Muscle of leg (tissue), 11 donors: ENCODE data around the gene SHISAL1. TPM values are rescaled to one million over a fixed set of nuclear protein-coding genes. Genes with fewer than 3 reads are reported as not detected.

Experiments
- DNase-seq: peaks from one replicate; pipeline ENCODE4 v3.0.0; 2013
- H3K27ac ChIP-seq: one replicate; pipeline ENCODE4 v1.5.1; 2013; ENCODE audit warnings: mild to moderate bottlenecking, low read length, control low read depth
- H3K27me3 ChIP-seq: one replicate; pipeline ENCODE4 v1.6.1; 2013; ENCODE audit warnings: low read length; ENCODE audit not compliant: control insufficient read depth, insufficient read depth
- H3K36me3 ChIP-seq: one replicate; pipeline ENCODE4 v1.6.1; 2013; ENCODE audit warnings: low read length; ENCODE audit not compliant: control insufficient read depth, insufficient read depth
- H3K4me1 ChIP-seq: one replicate; pipeline ENCODE4 v1.6.1; 2013; ENCODE audit warnings: low read length; ENCODE audit not compliant: control insufficient read depth, insufficient read depth
- H3K4me3 ChIP-seq: one replicate; pipeline ENCODE4 v1.5.1; 2013; ENCODE audit warnings: low read length, control low read depth
- H3K9me3 ChIP-seq: replicated peaks from 2 replicates; pipeline ENCODE4 v1.6.1; 2013; ENCODE audit warnings: low read depth, low read length; ENCODE audit not compliant: control insufficient read depth
- WGBS: methylation state at CpG from one replicate; pipeline ENCODE4 v1.1.5; 2013; ENCODE audit warnings: missing lambda C conversion rate; ENCODE audit not compliant: insufficient coverage; 5-methylcytosine and 5-hydroxymethylcytosine counted together
- polyA plus RNA-seq, 8 donors: library from polyadenylated mRNA; unstranded; fragments of 120-200 nt; gene quantifications; one replicate each; pipeline versions ENCODE4 v1.2.1 to v1.2.3, GENCODE V29; 2013; ENCODE audit warnings: inconsistent platforms in 1 of 8, low replicate concordance in 1 of 8; ENCODE audit not compliant: insufficient read length in 8 of 8, insufficient read depth in 1 of 8
- total RNA-seq: library from RNA; stranded (reverse); fragments of 120-200 nt; gene quantifications from one replicate; pipeline ENCODE4 v1.2.4, GENCODE V29; 2013

The SHISAL1 gene
- total and polyA plus RNA-seq, 9 donors: 8.6 to 20.5 (median 12.6) TPM

- H3K9me3 ChIP-seq: no peaks in the 10 kb centered on the region
- H3K4me1 ChIP-seq: no peaks in the 10 kb centered on the region
- WGBS: 70% methylated on average over 23 of the region's 26 CpGs
- no peak overlapping the region for H3K4me3 ChIP-seq
- no peak for DNase-seq
- peaks cover 3% of the 10 kb centered on the region for H3K27me3 ChIP-seq
- no peak overlapping the region for H3K27ac ChIP-seq
- H3K36me3 ChIP-seq: no peaks in the 10 kb centered on the region
These were observed 45.7 kb downstream of the SHISAL1 start for GRCh38 chr22:44266796-44267760.

- no peak overlapping the region for H3K4me3 ChIP-seq
- H3K27ac ChIP-seq: no peak overlapping the region
- peaks cover 3% of the 10 kb centered on the region for H3K27me3 ChIP-seq
- no peaks in the 10 kb centered on the region for H3K9me3 ChIP-seq
- 95% methylated on average over 4 of the region's 6 CpGs for WGBS
- no peaks in the 10 kb centered on the region for H3K36me3 ChIP-seq
- H3K4me1 ChIP-seq: no peaks in the 10 kb centered on the region
- no peak for DNase-seq
These were observed 49.2 kb downstream of the SHISAL1 start for GRCh38 chr22:44263547-44263946.

DNA sequence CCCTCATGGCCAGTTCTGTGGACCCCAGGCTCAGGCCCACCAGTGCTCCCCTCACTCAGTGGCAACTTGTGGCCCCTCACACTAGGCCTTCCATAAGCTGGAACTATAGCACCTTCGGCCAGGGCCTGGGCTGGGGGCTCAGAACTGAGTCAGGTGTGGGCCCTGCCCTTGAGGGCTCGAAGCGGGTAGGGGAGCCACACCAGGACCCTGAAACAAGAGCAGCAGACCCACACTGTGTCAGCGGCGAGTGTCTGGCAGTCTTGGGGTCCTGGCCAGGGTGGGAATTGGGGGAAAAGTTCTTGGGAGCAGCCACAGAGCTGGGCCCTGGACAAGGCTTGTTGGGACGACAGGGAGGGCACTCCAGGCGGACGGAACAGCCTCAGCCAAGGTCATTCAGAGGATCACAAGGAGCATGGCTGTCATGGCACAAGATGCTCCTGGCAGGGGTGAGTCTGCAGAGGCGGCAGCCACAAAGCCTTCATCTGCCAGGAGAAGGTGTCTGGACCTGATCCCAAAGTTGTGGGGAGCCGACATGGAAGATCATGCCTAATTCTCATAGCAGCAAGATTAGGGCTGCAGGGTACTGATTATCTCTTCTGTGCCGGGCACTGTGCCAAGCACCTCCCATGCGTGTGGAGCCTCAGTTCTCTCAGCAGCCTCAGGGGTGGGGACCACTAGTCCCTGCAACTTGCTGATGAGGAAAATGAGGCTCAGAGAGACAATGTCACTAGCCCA lies 50.7 kb downstream of the SHISAL1 start:
- no peak overlapping the region for H3K4me3 ChIP-seq
- H3K4me1 ChIP-seq: no peaks in the 10 kb centered on the region
- H3K36me3 ChIP-seq: no peaks in the 10 kb centered on the region
- H3K27me3 ChIP-seq: peaks cover 3% of the 10 kb centered on the region
- 71% methylated on average over 12 of the region's 12 CpGs for WGBS
- H3K27ac ChIP-seq: no peak overlapping the region
- no peak for DNase-seq
- H3K9me3 ChIP-seq: no peaks in the 10 kb centered on the region

- 85% methylated on average over 14 of the region's 14 CpGs for WGBS
These were observed 51.4 kb downstream of the SHISAL1 start for GRCh38 chr22:44261164-44261860.

GRCh38 chr22:44260216-44261035 lies 52.3 kb downstream of the SHISAL1 start:
- Histone ChIP-seq H3K27ac (no peak overlapping the region), H3K36me3 (no peaks in the 10 kb centered on the region), H3K9me3 (no peaks in the 10 kb centered on the region), H3K27me3 (peaks cover 2% of the 10 kb centered on the region), H3K4me3 (no peak overlapping the region), H3K4me1 (no peaks in the 10 kb centered on the region)
- WGBS: 82% methylated on average over 8 of the region's 16 CpGs
- DNase-seq: no peak

More at GRCh38 chr22:44261164-44261860, 51.4 kb downstream of the SHISAL1 start:
- Histone ChIP-seq H3K36me3 (no peaks in the 10 kb centered on the region), H3K27ac (no peak overlapping the region), H3K9me3 (no peaks in the 10 kb centered on the region), H3K27me3 (peaks cover 3% of the 10 kb centered on the region), H3K4me3 (no peak overlapping the region), H3K4me1 (no peaks in the 10 kb centered on the region)
- no peak for DNase-seq

- WGBS: 58% methylated on average over 12 of the region's 19 CpGs
- Histone ChIP-seq H3K4me3 (no peak overlapping the region), H3K27me3 (peaks cover 2% of the 10 kb centered on the region), H3K4me1 (no peaks in the 10 kb centered on the region), H3K27ac (no peak overlapping the region), H3K36me3 (no peaks in the 10 kb centered on the region), H3K9me3 (no peaks in the 10 kb centered on the region)
- no peak for DNase-seq
These were observed 53.2 kb downstream of the SHISAL1 start for GRCh38 chr22:44259366-44260215.

- Histone ChIP-seq H3K27ac (no peak overlapping the region), H3K27me3 (peaks cover 2% of the 10 kb centered on the region), H3K4me1 (no peaks in the 10 kb centered on the region), H3K9me3 (no peaks in the 10 kb centered on the region), H3K36me3 (no peaks in the 10 kb centered on the region), H3K4me3 (no peak overlapping the region)
- 35% methylated on average over 7 of the region's 13 CpGs for WGBS
- no peak for DNase-seq
These were observed 55.9 kb downstream of the SHISAL1 start for GRCh38 chr22:44256556-44257485.

DNA sequence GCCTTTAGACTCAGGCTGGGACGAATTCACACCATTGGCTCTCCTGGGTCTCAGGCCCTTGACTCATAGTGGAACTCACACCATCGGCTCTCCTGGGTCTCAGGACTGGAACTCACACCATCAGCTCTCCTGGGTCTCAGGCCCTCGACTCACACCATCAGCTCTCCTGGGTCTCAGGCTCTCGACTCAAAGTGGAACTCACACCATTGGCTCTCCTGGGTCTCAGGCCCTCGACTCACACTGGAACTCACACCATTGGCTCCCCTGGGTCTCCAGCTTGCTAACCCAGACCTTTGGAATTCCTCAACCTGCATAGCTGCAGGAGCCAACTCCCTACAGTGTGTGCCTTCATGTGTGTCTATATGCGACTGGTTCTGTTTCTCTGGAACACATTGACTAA lies 56.7 kb downstream of the SHISAL1 start:
- no peak for DNase-seq
- Histone ChIP-seq H3K4me1 (no peaks in the 10 kb centered on the region), H3K27ac (no peak overlapping the region), H3K36me3 (no peaks in the 10 kb centered on the region), H3K4me3 (no peak overlapping the region), H3K27me3 (peaks cover 2% of the 10 kb centered on the region), H3K9me3 (no peaks in the 10 kb centered on the region)
- 72% methylated on average over 6 of the region's 6 CpGs for WGBS
